ENCODE measurements around the gene KCNMA1.

GRCh38 chr10:77283326-77283725 lies 354.3 kb downstream of the KCNMA1 start:
- TF ChIP-seq CTCF (conservative IDR thresholded peaks at IDR 0.05; ENCODE audit: low read depth, low read length) (no peak), EZH2 (IDR thresholded peaks at IDR 0.05; ENCODE audit: low read length, unreplicated experiment) (no peak), EZH2phosphoT487 (IDR thresholded peaks at IDR 0.05; ENCODE audit: borderline replicate concordance, low read length) (no peak)

All from PC-3 (cell line).